HG02642 (cell line): Measurements from ENCODE around the gene GLRX2.

ENCODE experiments used
- ATAC-seq: cut with Tn5 transposase; IDR thresholded peaks from one replicate; pipeline ENCODE4 v1.9.1; 2021; ENCODE audit warnings: mild to moderate bottlenecking; ENCODE audit not compliant: unreplicated experiment, poor library complexity

The GLRX2 gene

DNA sequence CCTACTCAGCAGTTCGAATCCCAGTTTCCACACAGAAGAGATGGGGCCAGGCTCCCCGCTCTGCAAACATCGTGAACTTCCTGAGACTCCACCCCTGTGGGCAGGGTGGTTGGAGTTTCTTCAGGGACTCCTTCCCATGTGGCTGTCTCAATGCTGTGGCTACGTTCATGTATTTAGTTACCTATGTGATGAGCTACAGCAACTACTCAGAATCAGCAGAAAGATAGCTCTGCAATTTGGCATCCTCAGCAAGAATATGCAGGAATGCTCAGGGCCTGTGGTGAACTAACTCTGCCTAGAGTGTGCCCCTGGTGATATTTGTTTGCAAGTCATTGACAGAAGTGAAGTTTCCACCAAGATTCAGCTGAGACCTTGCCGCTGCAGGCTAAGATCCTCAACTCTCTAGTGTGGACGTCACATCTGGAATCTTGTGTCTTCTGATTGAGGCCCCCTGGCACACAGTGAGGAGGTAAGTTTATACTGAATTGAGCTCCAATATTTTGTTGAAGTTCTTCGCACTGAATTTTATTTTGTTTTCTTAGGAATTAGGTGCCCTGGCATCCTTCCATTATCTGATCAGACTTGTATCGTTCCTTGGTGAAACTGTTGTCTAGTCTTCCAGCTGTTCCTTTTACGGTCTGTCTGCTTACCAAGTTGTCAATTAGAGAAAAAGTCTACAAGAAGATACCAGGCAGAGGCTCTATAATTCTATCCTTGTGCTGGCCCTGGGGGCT, 8.2 kb upstream of the GLRX2 start:
- no peak for ATAC-seq

DNA sequence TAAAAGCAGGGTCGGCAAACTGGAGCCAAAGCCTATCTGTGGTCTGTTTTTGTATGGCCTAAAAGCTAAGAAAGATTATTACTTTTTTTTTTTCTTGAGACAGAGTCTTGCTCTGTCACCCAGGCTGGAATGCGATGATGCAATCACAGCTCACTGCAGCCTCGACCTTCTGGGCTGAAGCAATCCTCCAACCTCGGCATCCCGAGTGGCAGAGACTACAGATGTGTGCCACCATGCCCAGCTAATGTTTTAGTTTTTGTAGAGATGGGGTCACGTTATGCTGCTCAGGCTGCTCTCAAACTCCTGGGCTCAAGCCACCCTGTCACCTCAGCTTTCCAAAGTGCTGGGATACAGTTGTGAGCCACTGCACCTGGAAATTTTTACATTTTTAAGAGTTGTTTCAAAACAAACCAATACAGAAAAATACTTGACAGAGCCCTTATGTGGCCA, 6.5 kb upstream of the GLRX2 start:
- no peak for ATAC-seq

DNA sequence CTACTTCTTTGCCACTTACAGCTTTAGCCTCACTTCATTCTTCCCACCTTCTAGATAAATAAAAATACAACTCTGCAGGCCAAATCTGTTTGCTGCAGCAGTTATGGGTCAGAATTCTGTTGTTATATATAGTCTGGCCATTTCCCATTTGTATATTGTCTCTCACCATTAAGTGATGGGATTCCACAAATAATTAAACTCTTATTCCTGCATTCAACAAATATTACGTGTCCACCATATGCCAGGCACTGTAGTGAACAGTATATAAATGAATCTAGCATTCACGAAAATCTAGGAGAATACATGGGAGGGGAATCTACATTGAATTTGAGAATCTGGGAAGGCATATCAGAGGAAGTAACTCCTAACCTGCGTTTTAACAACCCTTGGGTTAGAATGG, 5.7 kb upstream of the GLRX2 start:
- no peak for ATAC-seq

GRCh38 chr1:193110246-193110645, 5.0 kb upstream of the GLRX2 start:
- ATAC-seq = no peak

GRCh38 chr1:193109619-193110018, 4.4 kb upstream of the GLRX2 start:
- ATAC-seq = no peak

- no peak for ATAC-seq
These were observed 3.3 kb upstream of the GLRX2 start for GRCh38 chr1:193108471-193108870.

GRCh38 chr1:193105821-193106177, 585 bp upstream of the GLRX2 start:
- ATAC-seq = no peak

- ATAC-seq = peak; percentile 38
These were observed 710 bp downstream of the GLRX2 start for GRCh38 chr1:193104502-193104906.

- ATAC-seq = no peak
These were observed 1.3 kb downstream of the GLRX2 start for GRCh38 chr1:193103759-193104501.

DNA sequence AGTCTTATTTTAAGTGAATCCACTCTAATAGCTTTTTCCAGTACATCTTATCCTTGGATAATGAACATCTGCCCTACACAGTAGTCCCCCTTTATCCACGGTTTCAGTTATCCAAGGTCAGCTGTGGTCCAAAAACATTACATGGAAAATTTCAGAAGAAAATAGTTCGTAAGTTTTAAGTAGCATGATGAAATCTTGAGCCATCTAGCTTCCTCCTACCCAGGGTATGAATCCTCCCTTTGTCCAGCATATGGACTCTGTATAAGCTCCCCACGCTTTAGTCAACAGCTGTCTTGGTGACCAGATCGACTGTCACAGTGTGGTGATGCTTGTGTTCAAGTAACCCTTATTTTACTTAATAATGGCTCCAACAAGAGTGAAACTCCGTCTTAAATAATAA, 2.6 kb downstream of the GLRX2 start:
- ATAC-seq = no peak

DNA sequence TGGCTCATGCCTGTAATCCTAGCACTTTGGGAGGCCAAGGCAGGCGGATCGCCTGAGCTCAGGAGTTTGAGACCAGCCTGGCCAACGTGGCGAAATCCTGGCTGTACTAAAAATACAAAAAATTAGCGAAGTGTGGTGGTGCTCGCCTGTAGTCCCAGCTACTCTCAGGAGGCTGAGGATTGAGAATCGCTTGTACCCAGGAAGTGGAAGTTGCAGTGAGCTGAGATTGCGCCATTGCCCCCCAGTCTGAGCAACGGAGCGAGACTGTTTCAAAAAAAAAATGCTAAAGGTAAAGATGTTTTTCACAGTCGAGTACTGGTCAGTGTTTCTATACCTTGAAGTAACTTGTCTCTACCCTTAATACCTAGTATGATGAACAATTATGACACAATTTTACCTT, 11.1 kb downstream of the GLRX2 start:
- ATAC-seq = no peak

- no peak for ATAC-seq
These were observed 14.3 kb downstream of the GLRX2 start for GRCh38 chr1:193090865-193091264.

GRCh38 chr1:193087893-193088292, 17.3 kb downstream of the GLRX2 start:
- no peak for ATAC-seq

DNA sequence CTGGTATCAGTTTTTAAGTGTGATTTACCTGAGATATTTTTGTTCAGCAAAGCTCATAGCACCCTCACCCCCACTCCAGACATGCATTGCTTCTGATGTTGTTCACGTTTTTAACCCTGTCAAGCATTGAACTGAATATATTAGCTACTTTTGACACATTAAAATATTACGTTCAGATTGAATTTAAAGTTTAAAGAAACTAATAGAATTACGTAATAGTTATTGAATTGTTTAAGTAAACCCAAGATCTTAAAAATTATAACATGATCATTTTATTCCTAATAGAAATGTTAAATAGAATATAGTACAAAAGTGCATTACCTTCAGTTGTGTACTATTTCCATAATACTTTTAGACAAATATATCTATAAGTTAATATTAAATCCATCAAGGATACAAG, 18.9 kb downstream of the GLRX2 start:
- ATAC-seq = no peak

GRCh38 chr1:193085263-193085662, 20.0 kb downstream of the GLRX2 start:
- ATAC-seq = no peak

DNA sequence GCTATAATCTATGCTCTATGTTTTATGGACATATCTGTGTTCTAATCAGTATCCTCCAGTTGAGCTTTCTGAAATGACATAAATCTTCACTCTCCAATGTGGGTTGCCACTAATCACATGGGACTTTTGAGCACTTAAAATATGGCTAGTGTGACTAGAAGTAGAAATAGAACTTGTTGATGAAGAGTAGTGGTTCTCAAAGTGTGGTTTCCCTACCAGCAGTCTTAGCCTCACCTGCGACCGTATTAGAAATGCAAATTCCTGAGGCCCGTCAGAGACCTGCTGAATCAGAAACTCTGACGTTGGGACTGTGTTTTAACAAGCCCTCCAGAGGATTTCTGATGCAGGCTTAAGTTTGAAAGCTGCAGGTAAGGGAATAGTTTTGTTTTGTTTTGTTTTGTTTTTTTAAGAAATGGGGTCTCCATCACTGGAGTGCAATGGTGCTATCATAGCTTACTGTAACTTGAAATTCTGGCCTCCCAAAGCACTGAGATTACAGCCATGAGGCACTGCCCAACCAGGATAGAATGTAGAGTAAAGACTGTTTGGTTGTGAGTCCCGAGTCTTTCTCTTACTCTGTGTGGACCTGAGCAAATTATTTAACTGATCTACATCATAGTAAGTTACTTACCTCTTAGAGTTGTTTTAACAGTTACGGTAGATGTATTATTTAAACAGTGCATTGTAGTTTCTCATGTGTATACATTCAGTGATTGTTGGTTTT, 21.7 kb downstream of the GLRX2 start:
- peak; percentile 97 for ATAC-seq

GRCh38 chr1:193079187-193079586, 26.0 kb downstream of the GLRX2 start:
- no peak for ATAC-seq

DNA sequence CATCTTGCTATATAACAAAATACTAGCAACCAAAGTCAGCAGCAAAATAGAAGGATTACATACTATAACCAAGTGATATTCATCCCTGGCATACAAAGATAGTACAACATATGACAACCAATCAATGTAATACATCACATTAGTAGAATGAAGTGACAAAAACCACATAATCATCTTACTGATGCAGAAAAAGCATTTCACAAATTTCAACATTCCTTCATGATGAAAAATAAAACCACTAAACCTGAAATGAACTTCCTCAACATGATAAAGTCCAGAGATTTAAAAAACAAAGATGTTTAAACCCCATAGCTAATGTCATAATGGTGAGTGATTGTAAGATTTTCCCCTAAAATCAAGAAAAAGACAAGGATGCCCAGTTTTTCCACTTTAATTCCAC, 27.2 kb downstream of the GLRX2 start:
- ATAC-seq = no peak

DNA sequence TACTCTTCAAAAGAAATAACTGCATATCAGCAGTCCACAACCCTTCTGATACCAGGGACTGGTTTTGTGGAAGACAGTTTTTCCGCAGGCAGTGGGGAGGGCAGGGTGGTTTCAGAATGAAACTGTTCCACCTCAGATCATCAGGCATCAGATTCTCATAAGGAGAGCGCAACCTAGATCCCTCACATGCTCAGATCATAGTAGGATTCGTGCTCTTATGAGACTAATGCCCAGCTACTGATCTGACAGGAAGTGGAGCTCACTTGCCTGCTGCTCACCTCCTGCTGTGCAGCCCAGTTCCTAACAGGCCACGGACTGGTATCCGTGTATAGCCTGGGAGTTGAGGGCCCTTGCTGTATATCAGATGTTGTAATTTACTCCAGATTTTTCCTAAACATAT, 34.3 kb downstream of the GLRX2 start:
- ATAC-seq = peak; percentile 55

- peak; percentile 37 for ATAC-seq
These were observed 34.8 kb downstream of the GLRX2 start for GRCh38 chr1:193070386-193070753.

DNA sequence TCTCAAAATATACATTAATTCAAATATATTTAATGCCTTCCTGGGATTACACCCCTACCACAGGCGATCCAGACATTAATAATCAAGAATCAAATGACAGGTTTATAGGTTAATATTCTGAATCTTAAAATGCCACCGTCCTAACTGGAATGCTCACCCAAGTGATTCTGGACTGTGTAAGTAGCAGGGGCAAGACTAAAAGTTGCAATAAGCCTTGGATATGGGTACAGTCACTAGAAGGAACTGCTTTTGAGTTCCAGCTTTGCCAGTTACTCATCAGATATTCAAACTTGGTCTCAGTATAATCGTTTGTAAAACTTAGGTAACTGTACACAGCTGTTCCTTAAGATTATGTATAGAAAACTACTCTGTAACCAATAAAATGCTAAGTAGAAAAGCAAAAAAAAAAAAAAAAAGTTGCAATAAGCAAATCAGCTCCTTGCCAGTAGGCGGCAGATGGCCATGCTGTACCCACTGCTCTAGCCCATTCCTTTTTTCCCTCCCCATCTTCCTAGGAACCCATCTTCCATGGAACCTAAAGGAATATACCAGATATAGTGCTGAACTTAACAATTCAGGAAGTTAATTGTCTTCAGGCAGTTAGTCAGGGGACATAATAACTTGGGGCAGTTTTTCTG, 35.3 kb downstream of the GLRX2 start:
- ATAC-seq = peak; percentile 33
